PC-3 (cell line): ENCODE measurements around the gene ROR1.

Experiments
- EZH2 ChIP-seq: fragments of 300-600 bp; sonication (generic); IDR thresholded peaks from one replicate; pipeline ENCODE4 v1.6.1; 2017; ENCODE audit warnings: antibody characterized with exemption, mild to moderate bottlenecking, low read length; ENCODE audit not compliant: unreplicated experiment
- EZH2phosphoT487 ChIP-seq: fragments of 300-600 bp; sonication (generic); IDR thresholded peaks from 2 replicates; pipeline ENCODE4 v1.6.1; 2018; ENCODE audit warnings: mild to moderate bottlenecking, antibody characterized with exemption, low read length, borderline replicate concordance
- TF ChIP-seq, protein P1 (sequence below): fragments of 300-600 bp; sonication (generic); conservative IDR thresholded peaks from 2 replicates; pipeline ENCODE4 v1.5.1; 2017; ENCODE audit warnings: antibody characterized with exemption, low read depth, mild to moderate bottlenecking, low read length

DNA sequence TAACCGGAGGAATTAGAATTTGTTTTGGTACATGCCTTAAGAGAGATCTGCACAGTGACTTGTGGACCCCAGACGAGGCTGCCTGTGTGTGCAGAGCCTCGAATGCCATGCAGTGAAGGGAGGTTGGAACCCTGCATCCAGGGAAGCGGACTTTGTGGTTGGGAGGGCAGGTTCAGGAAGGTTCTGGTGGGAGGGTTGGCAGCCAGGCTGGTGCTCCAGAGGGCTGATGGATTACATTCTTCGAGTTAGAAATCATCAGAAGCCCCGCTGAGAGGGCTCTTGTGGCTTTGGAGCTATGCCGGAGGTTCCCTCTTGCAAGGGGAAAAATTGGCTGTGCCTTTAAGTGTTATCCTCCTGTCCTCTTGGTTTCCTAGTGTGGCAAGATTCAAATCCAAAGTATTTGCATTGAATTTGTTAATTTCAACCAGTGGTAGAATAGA is 21.1 kb downstream of the ROR1 start:
- TF ChIP-seq, protein P1, sequence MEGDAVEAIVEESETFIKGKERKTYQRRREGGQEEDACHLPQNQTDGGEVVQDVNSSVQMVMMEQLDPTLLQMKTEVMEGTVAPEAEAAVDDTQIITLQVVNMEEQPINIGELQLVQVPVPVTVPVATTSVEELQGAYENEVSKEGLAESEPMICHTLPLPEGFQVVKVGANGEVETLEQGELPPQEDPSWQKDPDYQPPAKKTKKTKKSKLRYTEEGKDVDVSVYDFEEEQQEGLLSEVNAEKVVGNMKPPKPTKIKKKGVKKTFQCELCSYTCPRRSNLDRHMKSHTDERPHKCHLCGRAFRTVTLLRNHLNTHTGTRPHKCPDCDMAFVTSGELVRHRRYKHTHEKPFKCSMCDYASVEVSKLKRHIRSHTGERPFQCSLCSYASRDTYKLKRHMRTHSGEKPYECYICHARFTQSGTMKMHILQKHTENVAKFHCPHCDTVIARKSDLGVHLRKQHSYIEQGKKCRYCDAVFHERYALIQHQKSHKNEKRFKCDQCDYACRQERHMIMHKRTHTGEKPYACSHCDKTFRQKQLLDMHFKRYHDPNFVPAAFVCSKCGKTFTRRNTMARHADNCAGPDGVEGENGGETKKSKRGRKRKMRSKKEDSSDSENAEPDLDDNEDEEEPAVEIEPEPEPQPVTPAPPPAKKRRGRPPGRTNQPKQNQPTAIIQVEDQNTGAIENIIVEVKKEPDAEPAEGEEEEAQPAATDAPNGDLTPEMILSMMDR, result no peak
- TF ChIP-seq EZH2 (no peak), EZH2phosphoT487 (no peak)
